GM18511 (cell line): ENCODE data around the gene ZNF587B.
"Not testable (repeated sequence)": the region's sequence is repeated elsewhere in the genome, so short reads cannot be mapped to it uniquely, and the experiment has no call there.

Experiments used
- ATAC-seq: cut with Tn5 transposase; IDR thresholded peaks from one replicate; pipeline ENCODE4 v1.9.1; 2021; ENCODE audit warnings: mild to moderate bottlenecking, moderate library complexity; ENCODE audit not compliant: unreplicated experiment

ZNF587B gene

DNA sequence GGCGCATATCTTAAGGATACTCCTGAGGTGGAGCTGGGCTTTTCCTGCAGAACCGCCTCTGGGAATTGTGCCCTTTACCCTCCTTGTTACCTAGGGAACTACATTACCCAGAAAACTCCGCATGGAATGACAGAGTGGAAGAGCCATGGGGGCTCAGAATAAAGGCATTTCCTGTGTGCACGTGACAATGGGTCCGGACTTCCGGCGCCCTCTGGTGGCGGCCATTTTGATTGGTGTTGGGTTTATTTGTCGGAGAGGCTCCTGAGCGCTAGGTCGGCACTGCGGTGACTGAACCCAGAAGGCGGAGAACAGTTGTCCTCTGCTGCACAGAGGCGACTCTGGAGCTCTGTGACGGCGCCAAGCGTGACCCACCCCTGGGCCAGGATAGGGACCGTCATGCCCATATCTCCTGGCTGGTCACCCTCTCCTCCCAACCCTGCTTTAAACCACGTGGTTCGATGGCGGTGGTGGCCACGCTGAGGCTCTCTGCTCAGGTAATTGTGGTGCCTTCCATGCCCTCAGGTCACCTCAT, at the start of gene ZNF587B:
Gene ZNF587B (plus strand): TSS at position 229 of the 532 bp plus-strand sequence. CDS start 230 bp downstream, at position 459.
- no peak for ATAC-seq

DNA sequence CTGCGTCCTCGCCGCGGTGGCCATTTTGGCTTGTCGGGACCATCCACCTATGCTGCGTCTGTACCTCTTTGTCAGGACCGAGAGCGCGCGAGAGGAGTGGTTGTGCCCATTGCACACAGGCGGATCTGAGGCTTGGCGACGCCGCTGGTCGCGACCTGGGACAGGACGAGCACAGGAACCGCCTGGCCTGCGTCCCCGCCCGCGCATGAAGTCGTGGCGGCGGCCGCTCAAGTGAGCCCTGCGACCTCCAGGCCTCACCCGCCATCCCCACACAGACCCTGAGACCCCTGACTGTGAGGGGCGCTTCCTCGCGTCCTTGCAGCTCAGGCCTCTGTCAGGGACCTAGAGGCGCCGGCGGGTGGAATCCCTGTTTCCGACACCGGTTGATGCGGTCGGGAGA, 43.8 kb upstream of the ZNF587B start:
- no peak for ATAC-seq

DNA sequence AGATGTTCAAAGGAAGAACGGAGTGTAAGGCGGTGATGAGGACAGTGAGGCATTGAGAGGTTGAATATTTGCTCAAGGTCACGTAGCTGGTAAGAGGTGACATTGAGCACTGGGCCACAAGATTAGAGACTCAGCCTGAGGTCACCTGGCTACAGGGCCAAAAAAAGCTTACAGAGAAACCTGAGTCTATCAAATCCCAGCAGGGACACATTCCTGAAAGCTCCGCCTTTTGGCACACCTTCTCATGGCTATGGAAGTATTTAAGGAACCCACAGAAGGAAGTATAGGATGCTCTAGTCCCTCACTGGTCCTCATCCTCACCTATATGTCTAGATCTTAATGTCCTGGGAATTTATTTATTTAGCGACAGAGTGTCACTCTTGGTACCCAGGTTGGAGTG, 43.2 kb upstream of the ZNF587B start:
- no peak for ATAC-seq

DNA sequence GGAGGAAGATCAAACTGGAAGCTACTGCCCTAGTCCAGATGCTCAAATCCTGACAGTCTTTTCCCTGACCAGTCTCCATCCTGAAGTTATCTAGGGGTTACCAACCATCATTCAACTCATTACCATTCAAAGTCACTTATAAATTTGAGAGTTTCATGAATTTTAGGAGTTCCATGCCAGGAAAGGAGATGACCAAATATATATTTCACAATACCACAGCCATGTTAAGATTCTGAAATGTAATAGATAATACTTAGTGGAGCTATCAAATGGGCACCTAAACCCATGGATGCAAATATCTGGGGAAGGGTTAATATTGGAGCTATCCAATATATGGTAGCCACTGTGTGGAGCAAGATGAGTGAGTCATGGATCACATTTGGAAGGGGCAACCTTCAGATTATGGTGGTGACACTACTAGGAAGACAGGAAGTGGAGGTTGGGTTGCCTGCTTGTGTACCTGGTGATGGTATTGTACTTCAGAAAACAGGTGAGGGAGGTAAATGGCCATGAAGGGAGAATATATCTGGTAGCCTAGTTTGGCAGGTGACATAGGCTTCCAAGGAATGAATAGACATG, 41.9 kb upstream of the ZNF587B start:
- no peak for ATAC-seq

DNA sequence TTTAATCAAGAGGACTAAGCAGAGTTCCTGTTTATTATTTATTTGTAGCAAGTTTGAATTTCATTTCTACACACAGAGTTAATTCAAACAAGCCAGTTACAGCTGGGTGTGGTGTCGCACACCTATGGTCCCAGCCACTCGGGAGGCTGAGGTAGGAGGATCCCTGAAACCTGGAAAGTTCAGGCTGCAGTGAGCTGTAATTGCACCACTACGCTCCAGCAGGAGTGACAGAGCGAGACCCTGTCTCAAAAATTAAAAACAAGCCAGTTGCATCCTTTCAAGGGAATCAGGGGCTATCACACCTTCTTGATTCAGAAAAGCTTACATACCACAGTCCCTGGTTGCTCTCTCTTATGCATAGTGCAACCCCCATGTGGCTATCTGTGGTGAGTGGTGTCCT, 40.8 kb upstream of the ZNF587B start:
- ATAC-seq, result no peak

DNA sequence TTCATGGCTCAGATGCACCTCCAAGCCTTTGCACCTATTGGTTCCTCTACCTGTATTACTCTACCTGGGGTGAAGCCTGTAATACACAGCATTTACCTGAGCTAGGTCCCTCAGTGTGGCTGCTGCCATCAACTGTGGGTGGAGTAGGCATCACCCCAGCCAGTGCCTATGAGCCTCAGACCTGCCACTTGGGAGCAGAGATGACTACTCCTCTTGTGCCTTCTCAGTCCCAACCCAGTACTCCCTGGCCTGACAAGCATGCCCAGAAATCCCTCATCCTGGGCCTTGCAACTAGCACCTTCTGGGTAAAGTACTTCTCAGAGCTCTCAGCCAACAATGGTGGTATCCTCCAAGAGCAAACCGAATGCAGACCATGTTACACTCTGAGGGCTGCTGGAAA, 33.5 kb upstream of the ZNF587B start:
- not testable (repeated sequence) for ATAC-seq

DNA sequence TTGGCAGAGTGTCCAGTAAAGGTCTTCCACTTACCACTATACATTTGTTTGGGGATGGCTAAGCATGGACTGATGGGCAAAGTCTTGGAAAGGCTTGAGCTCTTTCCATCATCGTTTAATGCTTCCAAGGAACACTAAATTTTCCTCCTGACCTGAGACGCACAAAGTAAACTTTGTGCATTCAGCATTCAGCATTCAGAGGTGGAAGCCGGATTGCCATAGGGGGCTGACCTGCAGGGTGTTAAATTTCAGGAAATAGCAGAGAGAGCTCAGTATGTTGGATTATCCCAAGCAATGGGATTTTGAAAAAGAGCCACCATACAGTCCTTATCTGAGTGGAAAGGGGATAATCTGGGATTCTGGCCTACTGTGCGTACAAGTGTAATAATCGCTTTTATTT, 29.4 kb upstream of the ZNF587B start:
- no peak for ATAC-seq

DNA sequence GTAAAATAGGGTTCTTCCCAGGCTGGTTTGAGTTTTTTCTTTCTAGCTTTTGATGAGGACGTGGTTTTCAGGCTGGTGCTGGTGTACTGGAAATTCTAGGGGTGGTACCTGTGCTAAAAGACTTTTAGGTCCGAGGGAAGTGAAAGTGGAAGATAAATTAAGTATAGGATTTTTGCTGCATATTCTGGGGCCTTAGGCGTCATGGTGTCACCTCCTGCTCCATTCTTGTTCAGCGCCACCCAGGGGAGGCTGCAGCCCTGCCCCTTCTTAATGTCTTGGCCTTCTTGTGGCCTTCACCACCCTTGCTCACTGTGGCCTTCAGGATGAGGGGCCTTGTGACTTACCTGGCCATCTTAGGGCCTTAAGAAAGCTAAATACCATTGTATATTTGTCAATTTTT, 27.8 kb upstream of the ZNF587B start:
- no peak for ATAC-seq

DNA sequence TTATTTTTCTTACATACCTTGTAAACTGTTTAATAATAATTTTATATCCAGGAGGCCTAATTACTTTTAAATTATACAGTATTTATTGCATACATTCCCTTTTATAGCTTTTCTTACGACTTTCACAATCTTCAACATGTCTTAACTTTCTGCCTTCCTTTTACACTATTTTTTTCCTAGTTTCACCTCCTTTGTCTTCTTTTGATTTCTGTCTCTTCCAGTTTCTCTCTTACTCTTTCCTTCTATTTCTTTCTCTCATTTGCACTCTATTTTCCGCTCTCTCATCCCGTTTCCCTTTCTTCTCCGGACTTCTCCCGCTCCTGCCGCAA, 26.9 kb upstream of the ZNF587B start:
- no peak for ATAC-seq

DNA sequence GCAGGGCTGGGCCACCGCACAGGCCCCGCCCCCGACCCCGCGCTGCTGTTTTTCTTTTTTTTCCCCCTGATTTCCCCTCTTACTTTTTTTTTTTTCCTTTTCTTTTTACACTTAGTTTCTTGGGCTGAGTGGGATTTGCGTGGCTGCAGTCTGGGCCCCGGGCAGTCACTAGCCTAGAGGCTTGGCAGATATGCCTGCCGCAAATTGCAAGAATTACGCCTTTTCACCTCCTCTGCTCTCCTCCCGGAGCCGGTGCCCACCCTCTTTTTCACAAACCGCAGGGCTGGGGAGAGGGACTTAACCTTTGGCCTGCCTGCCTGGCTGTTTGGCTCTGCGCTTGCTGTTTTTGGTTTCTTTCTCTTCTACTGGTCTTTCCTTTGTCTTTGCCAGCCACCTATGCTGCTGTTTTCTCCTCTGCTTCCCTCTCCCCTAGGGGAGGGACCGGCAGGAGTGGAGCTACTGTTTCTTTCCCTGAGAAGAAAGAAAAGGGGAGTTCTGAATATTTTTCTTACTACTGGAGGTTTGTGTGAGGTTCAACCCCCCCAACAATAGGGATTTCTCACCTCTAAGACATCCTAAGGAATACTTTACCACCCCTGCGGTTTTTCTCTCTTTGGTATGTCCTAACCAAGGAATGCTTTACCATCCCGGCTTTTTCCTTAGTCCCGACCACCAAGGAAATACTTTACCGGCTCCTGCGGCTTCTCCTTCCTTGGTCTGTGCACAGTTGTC, 26.3 kb upstream of the ZNF587B start:
- no peak for ATAC-seq

DNA sequence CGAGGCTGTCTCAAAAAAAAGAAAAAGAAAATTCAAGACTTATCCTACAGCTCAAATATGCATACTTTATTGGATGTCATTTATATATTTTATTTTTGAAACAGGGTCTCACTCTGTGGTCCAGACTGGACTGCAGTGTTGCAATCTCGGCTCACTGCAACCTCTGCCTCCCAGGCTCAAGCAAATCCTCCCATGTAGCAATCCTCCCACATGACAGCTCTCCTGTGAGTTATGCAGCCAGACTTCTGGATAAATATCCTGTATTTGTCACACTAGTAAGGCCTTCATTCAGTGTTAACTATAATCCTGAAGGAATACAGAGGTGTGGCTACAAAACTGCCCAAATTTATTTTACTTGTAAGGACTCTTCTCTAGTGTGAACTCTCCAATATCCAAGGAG, 22.6 kb upstream of the ZNF587B start:
- no peak for ATAC-seq

DNA sequence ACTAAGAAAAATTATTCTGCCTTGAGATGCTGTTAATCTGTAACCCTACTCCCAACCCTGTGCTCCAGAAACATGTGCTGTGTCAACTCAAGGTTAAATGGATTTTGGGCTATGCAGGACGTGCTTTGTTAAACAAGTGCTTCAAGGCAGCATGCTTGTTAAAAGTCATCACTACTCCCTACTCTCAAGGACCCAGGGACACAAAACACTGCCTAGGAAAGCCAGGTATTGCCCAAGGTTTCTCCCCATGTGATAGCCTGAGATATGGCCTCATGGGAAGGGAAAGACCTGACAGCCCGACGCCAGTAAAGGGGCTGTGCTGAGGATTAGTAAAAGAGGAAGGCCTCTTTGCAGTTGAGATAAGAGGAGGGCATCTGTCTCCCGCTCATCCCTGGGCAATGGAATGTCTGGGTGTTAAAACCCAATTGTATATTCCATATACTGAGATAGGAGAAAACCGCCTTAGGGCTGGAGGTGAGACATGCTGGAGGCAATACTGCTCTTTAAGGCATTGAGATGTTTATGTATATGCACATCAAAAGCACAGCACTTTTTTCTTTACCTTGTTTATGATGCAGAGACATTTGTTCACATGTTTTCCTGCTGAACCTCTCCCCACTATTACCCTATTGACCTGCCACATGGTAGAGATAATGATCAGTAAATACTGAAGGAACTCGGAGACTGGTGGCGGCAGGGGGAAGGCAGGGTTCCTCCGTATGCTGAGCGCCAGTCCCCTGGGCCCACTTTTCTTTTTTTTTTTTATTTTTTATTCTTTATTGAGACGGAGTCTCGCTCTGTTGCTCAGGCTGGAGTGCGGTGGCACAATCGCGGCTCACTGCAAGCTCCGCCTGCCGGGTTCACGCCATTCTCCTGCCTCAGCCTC, 19.4 kb upstream of the ZNF587B start:
- ATAC-seq, result not testable (repeated sequence)

DNA sequence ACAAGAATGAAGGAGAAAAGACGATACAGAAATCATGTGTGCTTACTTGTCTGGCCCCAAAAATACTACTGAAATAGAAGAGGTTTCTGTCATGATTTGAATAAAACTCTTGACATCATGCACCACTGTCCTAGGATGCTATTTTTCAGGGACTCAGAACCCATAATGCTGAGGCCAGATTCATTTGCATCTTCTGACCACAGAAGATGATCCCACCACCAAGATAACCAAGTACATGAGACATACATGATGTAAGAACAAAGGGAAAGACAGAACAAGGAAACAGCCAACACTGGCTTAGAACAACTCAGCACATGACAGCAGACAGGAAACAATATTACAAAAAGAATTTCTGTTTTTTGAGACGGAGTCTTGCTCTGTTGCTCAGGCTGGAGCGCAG, 17.9 kb upstream of the ZNF587B start:
- no peak for ATAC-seq

DNA sequence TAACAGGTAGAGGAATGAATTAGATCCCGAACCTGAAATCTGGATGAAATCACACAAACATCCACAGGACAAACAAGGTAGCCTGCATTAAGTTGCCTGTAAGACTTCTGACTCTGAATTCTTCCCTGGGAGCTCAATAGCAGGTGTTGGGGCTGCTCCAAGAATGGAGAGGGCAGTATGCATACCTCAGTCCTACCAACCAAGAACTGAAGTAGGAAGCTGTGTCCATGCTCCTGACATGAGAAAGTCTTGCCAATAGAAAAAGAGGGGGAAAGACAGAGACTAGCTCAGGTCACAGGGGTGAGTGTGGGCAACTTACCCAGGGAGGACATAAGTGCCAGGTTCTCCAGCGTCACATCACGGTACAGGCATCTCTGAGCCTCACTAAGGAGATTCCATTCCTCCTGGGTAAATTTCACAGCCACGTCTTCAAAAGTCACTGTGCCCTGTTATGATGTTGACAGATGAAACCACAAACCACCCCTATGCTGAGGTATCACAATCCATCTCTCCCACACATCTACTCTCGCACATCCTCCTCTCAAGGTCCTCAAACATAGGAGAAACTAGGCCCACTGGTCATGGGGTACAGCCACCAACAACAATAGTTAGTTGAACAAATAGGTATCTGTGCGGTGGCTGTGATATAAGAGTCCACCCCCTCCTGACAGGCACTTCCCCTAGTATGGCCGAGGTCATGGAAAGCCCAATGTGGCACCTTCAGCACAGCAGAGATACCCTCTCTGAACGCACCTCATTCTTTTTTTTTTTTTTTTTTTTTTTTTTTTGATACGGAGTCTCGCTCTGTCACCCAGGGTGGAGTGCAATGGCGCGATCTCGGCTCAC, 16.9 kb upstream of the ZNF587B start:
- ATAC-seq, result not testable (repeated sequence)

DNA sequence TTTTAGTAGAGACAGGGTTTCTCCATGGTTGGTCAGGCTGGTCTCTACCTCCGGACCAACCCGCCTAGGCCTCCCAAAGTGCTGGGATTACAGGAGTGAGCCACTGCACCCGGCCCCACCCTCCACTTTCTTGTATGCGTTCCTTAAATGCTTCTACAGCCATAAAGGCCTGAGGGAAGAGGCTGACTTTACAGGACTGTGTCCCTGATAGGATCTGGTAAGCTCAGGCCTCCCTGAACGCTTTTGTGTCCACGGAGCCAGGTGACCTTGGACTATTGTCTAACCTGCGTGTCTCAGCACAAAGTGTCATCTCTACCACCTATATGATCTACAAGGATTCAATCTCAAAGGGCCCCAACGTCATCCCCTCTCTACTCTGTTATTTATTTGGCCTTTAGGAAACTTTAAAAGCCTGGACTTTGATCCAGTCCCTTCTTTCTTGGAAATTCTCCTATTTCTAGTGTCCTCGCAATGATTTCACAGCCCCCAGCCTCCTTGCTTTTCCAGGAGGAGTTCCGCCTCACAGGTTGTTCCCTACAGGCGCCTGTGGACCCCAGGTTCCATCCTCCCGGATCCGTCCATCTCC, 16.1 kb upstream of the ZNF587B start:
- ATAC-seq, result no peak

DNA sequence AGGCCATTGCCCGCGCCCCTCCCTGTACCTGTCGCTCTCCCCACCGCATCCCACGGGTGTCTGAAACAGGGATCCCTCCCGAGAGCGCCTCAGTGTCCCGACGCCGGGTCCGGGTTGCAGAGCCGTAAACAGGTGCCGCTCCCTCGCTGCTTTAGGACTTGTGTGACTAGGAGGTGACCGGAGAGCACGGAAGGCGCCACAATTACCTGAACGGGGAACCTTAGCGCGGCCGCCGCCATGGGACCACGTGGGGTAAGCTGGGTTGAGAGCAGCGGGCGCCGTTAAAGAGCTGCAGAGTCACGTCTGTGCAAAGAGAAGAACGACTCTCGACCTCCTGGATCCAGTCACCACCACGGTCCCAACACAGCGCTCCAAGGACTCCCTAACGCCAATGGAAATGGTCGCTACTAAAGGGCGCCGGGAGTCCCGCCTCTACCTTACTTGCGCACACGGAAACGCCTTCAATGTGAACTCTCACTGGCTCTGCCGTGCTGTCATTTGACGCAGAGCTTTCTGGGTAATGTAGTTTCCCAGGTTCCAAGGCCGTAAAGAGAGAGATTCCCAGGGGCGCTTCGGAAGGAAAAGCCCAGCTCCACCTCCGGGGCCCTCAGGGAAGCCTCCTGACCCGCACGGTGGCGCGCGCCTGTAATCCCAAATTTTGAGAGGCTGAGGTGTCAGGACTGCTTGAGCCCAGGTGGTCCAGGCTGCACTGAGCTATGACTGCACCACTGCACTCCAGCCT, 15.4 kb upstream of the ZNF587B start, which contains the start of gene ZNF552:
Gene ZNF552 (minus strand): TSS at position 409 of the 742 bp plus-strand sequence. CDS start 170 bp downstream, at position 239.
- peak; percentile 76 for ATAC-seq

DNA sequence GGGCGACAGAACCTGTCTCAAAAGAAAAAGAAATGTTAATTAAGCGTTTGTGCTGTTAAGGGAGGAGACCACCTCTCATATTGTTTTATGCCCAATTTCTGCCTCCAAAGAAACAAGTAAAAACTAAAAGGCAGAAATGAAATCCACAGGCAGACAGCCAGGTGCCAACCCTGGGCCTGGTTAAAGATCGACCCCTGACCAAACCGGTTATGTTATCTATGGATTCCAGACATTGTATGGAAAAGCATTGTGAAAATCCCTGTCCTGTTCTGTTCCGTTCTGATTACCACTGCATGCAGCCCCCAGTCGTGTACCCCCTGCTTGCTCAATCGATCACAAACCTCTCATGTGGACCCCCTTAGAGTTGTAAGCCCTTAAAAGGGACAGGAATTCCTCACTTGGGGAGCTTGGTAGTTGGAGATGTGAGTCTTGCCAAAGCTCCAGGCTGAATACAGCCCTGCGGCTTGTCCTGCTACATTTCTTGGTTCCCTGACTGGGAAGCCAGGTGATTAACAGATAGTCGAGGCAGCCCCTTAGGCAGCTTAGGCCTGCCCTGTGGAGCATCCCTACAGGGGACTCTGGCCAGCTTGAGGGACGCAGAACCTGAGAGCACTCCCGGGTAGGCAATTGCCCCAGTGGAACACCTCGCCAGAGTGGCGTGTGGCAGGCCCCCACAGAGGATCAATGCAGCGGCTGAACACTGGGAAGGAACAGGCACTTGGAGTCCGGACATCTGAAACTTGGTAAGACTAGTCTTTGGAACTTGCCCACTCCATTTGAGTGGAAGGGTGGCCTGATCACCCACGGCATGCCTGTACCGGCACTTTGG, 14.6 kb upstream of the ZNF587B start:
- no peak for ATAC-seq

DNA sequence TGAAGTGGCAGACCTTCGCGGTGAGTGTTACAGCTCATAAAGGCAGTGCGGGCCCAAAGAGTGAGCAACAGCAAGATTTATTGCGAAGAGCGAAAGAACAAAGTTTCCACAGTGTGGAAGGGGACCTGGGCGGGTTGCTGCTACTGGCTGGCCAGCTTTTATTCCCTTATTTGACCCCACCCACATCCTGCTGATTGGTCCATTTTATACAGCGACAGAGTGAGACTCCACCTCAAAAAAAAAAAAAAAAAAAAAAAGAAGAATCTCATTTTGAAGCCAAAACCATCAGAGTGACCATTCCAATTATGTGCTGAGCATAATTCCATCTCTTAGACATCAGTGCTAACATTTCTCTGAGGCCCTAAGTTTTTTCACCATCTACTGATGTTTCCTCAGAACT, 13.4 kb upstream of the ZNF587B start:
- ATAC-seq, result no peak

DNA sequence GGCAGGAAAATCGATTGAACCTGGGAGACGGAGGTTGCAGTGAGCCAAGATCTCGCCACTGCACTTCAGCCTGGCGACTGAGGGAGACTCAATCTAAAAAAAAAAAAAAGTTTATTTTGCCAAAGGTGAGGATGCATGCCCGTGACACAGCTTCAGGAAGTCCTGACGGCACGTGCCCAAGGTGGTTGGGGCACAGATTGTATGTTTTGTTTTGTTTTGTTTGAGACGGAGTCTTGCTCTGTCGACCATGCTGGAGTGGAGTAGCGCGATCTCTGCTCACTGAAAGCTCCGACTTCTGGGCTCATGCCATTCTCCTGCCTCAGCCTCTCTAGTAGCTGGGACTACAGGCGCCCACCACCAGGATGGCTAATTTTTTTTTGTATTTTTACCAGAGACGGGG, 12.1 kb upstream of the ZNF587B start:
- ATAC-seq, result no peak
